SK-N-SH (cell line): Measurements from ENCODE around the gene EHD2. TPM values are rescaled to one million over a fixed set of nuclear protein-coding genes. Genes with fewer than 3 reads are reported as not detected.

Experiments used
- CTCF ChIA-PET: fragments of 300-600, 350-600 bp; formaldehyde crosslinking; extraction: SDS; loops from one replicate; lab custom pipeline; 2021; lab: Yijun Ruan, JAX
- POLR2A ChIA-PET: fragments of 350-600 bp; sonication (Branson Sonifier 250); formaldehyde crosslinking; extraction: SDS; loops from one replicate; lab custom pipeline; 2020; ENCODE audit warnings: antibody characterized with exemption, inconsistent platforms; lab: Yijun Ruan, JAX
- DNase-seq: peaks from one replicate; pipeline ENCODE4 v3.0.0; 2012
- H2AFZ ChIP-seq: fragments of 200-600 bp; sonication (generic); 2 replicates; pipeline ENCODE4 v1.8.1; 2016; ENCODE audit warnings: antibody characterized with exemption, mild to moderate bottlenecking, low read depth
- H3F3A ChIP-seq: fragments of 200-600 bp; sonication (generic); replicated peaks from 2 replicates; pipeline ENCODE3; 2016; ENCODE audit warnings: antibody characterized with exemption, mild to moderate bottlenecking; ENCODE audit not compliant: insufficient read depth
- H3K27ac ChIP-seq, 2 experiments: fragments of 200-500 bp in 1 of 2; fragments of 200-600 bp in 1 of 2; sonication (Bioruptor generic) in 1 of 2; sonication (generic), shearing (Covaris generic) in 1 of 2; 2 replicates each; pipeline versions ENCODE4 v1.5.1 to v1.6.1; 2014 to 2016; ENCODE audit warnings: low read depth in 2 of 2, inconsistent platforms in 1 of 2, low read length in 1 of 2, mild to moderate bottlenecking in 1 of 2, mixed read lengths in 1 of 2
- H3K27me3 ChIP-seq: fragments of 200-600 bp; sonication (generic), shearing (Covaris generic); 2 replicates; pipeline ENCODE4 v1.6.1; 2016; ENCODE audit warnings: mixed run types; ENCODE audit not compliant: insufficient read depth
- H3K36me3 ChIP-seq, 2 experiments: fragments of 200-500 bp in 1 of 2; fragments of 200-600 bp in 1 of 2; sonication (Bioruptor generic) in 1 of 2; sonication (generic) in 1 of 2; replicated peaks in 1 of 2; 2 replicates each; pipeline versions ENCODE3 to v1.5.1; 2014 to 2016; ENCODE audit warnings: low read length in 1 of 2, mild to moderate bottlenecking in 1 of 2; ENCODE audit not compliant: insufficient read depth in 2 of 2, control insufficient read depth in 1 of 2
- H3K4me1 ChIP-seq, 2 experiments: fragments of 200-500 bp in 1 of 2; fragments of 200-600 bp in 1 of 2; sonication (Bioruptor generic) in 1 of 2; sonication (generic), shearing (Covaris generic) in 1 of 2; 2 replicates each; pipeline versions ENCODE4 v1.5.1 to v1.6.1; 2014 to 2016; ENCODE audit warnings: low read depth in 1 of 2, low read length in 1 of 2, mixed run types in 1 of 2; ENCODE audit not compliant: insufficient read depth in 2 of 2, control insufficient read depth in 1 of 2
- H3K4me2 ChIP-seq: fragments of 200-600 bp; sonication (generic), shearing (Covaris generic); 2 replicates; pipeline ENCODE4 v1.6.1; 2017; ENCODE audit warnings: mixed run types
- H3K4me3 ChIP-seq, 2 experiments: fragments of 200-500 bp in 1 of 2; fragments of 200-600 bp in 1 of 2; sonication (Bioruptor generic) in 1 of 2; sonication (generic), shearing (Covaris generic) in 1 of 2; 2 replicates each; pipeline versions ENCODE4 v1.5.1 to v1.8.1; 2014 to 2016; ENCODE audit warnings: low read depth in 2 of 2, inconsistent platforms in 1 of 2, low read length in 1 of 2, mild to moderate bottlenecking in 1 of 2, mixed read lengths in 1 of 2, moderate library complexity in 1 of 2
- H3K79me2 ChIP-seq: fragments of 200-600 bp; sonication (generic); 2 replicates; pipeline ENCODE4 v1.8.1; 2017; ENCODE audit warnings: mild to moderate bottlenecking; ENCODE audit not compliant: insufficient read depth
- H3K9ac ChIP-seq: fragments of 200-600 bp; sonication (generic); 2 replicates; pipeline ENCODE4 v1.6.1; 2017; ENCODE audit warnings: mixed run types
- H3K9me2 ChIP-seq: fragments of 200-600 bp; sonication (generic); 2 replicates; pipeline ENCODE4 v1.6.1; 2017; ENCODE audit warnings: mixed run types
- H3K9me3 ChIP-seq: fragments of 200-600 bp; sonication (generic); 2 replicates; pipeline ENCODE4 v1.6.1; 2017; ENCODE audit warnings: mixed run types, mild to moderate bottlenecking, moderate library complexity
- H4K20me1 ChIP-seq: fragments of 200-600 bp; sonication (generic); 2 replicates; pipeline ENCODE4 v1.6.1; 2017; ENCODE audit warnings: mild to moderate bottlenecking, mixed run types; ENCODE audit not compliant: insufficient read depth
- CHD2 ChIP-seq: fragments of 150-350 bp; IDR thresholded peaks from 2 replicates; pipeline ENCODE4 v1.6.1; 2018; ENCODE audit warnings: low read length; ENCODE audit not compliant: partially characterized antibody
- EZH2phosphoT487 ChIP-seq: fragments of 200-600 bp; sonication (generic); IDR thresholded peaks from 2 replicates; pipeline ENCODE4 v1.6.1; 2017; ENCODE audit warnings: low read depth, mixed run types, mild to moderate bottlenecking, antibody characterized with exemption, moderate library complexity, borderline replicate concordance
- FOSL2 ChIP-seq: IDR thresholded peaks from 2 replicates; pipeline ENCODE4 v1.4.0; 2012; ENCODE audit warnings: low read depth, mild to moderate bottlenecking, moderate library complexity, borderline replicate concordance
- FOXJ3 ChIP-seq: sonication (generic); formaldehyde crosslinking; IDR thresholded peaks from 2 replicates; pipeline ENCODE4 v1.5.1; 2020; ENCODE audit warnings: mild to moderate bottlenecking, missing genetic modification reagents
- GABPA ChIP-seq: IDR thresholded peaks from 2 replicates; pipeline ENCODE4 v1.4.0; 2012; ENCODE audit warnings: low read depth, mild to moderate bottlenecking
- GATA2 ChIP-seq: sonication (generic); formaldehyde crosslinking; IDR thresholded peaks from 2 replicates; pipeline ENCODE4 v1.5.0; 2020; ENCODE audit warnings: mild to moderate bottlenecking, missing genetic modification reagents
- MEF2A ChIP-seq: IDR thresholded peaks from 2 replicates; pipeline ENCODE4 v1.4.0; 2012; ENCODE audit warnings: low read depth, borderline replicate concordance
- MXI1 ChIP-seq: IDR thresholded peaks from 2 replicates; pipeline ENCODE4 v1.6.1; 2012; ENCODE audit warnings: mild to moderate bottlenecking, low read depth, low read length, improper control_type of control experiment
- NFIC ChIP-seq: IDR thresholded peaks from 2 replicates; pipeline ENCODE4 v1.4.0; 2012; ENCODE audit warnings: borderline replicate concordance
- NRF1 ChIP-seq: IDR thresholded peaks from 2 replicates; pipeline ENCODE4 v1.6.1; 2012; ENCODE audit warnings: low read depth, mild to moderate bottlenecking, low read length
- RFX5 ChIP-seq: IDR thresholded peaks from 2 replicates; pipeline ENCODE4 v1.6.1; 2012; ENCODE audit warnings: mild to moderate bottlenecking, improper control_type of control experiment, low read length
- RXRA ChIP-seq: IDR thresholded peaks from 2 replicates; pipeline ENCODE4 v1.4.0; 2012; ENCODE audit warnings: low read depth, mild to moderate bottlenecking, borderline replicate concordance
- SIN3A ChIP-seq: IDR thresholded peaks from 2 replicates; pipeline ENCODE4 v1.6.1; 2012; ENCODE audit warnings: low read depth, mild to moderate bottlenecking, low read length, moderate library complexity, borderline replicate concordance
- SMC3 ChIP-seq: IDR thresholded peaks from 2 replicates; pipeline ENCODE4 v1.6.1; 2012; ENCODE audit warnings: low read depth, low read length, improper control_type of control experiment
- TAF1 ChIP-seq: IDR thresholded peaks from 2 replicates; pipeline ENCODE4 v1.6.1; 2012; ENCODE audit warnings: low read depth, mild to moderate bottlenecking, low read length, moderate library complexity, borderline replicate concordance
- YY1 ChIP-seq: IDR thresholded peaks from 2 replicates; pipeline ENCODE4 v1.4.0; 2012; ENCODE audit warnings: low read depth, mild to moderate bottlenecking
- WGBS: methylation state at CpG from one replicate; pipeline ENCODE4 v1.1.6; 2017; ENCODE audit warnings: low lambda C conversion rate; 5-methylcytosine and 5-hydroxymethylcytosine counted together
- polyA plus RNA-seq, 3 experiments: library from polyadenylated mRNA; depleted of rRNA; stranded (reverse); fragments of >200 nt; gene quantifications; 2 replicates each; pipeline ENCODE4 v1.2.3, GENCODE V29; 2012
- TF ChIP-seq, protein P1 (sequence below): IDR thresholded peaks from 2 replicates; pipeline ENCODE4 v1.6.1; 2012; ENCODE audit warnings: mild to moderate bottlenecking, low read depth, low read length, moderate library complexity
- TF ChIP-seq, protein P2 (sequence below): fragments of 150-350 bp; IDR thresholded peaks from 2 replicates; pipeline ENCODE4 v1.6.1; 2016; ENCODE audit warnings: mild to moderate bottlenecking, low read depth, low read length

EHD2 gene
- polyA plus RNA-seq, 1 of the 3 experiments (the other 2 are of a cell fraction): 55.5 TPM

DNA sequence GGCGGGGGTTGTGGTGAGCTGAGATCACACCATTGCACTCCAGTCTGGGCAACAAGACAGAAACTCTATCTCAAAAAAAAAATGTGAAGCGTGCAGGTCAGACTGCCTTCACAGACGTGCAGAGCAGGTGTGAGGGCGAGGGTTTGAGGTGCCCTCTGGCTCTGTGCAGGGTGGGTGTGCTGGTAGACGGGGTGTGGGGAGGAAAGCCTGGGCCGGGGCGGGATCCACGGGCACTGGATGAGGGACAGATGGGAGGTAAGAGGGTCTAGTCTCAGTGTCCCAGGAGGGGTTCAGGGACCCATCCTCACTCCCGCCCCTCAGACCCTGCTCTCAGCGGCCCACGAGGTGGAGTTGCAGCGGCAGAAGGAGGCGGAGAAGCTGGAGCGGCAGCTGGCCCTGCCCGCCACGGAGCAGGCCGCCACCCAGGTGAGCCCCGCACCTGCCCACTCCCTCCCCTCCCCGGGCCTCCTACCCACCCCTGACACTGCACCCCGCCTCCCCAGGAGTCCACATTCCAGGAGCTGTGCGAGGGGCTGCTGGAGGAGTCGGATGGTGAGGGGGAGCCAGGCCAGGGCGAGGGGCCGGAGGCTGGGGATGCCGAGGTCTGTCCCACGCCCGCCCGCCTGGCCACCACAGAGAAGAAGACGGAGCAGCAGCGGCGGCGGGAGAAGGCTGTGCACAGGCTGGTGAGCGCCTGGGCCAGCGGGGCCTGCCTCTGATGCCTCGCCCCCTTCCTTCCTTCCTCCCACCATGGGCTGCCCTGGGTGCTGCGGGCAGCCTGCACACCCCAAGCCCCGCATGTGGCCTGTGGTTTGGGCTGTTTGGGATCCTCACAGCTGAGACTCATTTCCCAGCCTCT, 41.2 kb downstream of the EHD2 start (continued):
- TF ChIP-seq, protein P1, sequence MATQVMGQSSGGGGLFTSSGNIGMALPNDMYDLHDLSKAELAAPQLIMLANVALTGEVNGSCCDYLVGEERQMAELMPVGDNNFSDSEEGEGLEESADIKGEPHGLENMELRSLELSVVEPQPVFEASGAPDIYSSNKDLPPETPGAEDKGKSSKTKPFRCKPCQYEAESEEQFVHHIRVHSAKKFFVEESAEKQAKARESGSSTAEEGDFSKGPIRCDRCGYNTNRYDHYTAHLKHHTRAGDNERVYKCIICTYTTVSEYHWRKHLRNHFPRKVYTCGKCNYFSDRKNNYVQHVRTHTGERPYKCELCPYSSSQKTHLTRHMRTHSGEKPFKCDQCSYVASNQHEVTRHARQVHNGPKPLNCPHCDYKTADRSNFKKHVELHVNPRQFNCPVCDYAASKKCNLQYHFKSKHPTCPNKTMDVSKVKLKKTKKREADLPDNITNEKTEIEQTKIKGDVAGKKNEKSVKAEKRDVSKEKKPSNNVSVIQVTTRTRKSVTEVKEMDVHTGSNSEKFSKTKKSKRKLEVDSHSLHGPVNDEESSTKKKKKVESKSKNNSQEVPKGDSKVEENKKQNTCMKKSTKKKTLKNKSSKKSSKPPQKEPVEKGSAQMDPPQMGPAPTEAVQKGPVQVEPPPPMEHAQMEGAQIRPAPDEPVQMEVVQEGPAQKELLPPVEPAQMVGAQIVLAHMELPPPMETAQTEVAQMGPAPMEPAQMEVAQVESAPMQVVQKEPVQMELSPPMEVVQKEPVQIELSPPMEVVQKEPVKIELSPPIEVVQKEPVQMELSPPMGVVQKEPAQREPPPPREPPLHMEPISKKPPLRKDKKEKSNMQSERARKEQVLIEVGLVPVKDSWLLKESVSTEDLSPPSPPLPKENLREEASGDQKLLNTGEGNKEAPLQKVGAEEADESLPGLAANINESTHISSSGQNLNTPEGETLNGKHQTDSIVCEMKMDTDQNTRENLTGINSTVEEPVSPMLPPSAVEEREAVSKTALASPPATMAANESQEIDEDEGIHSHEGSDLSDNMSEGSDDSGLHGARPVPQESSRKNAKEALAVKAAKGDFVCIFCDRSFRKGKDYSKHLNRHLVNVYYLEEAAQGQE: no peak
- TF ChIP-seq CHD2: no peak
- TF ChIP-seq NRF1: no peak

DNA sequence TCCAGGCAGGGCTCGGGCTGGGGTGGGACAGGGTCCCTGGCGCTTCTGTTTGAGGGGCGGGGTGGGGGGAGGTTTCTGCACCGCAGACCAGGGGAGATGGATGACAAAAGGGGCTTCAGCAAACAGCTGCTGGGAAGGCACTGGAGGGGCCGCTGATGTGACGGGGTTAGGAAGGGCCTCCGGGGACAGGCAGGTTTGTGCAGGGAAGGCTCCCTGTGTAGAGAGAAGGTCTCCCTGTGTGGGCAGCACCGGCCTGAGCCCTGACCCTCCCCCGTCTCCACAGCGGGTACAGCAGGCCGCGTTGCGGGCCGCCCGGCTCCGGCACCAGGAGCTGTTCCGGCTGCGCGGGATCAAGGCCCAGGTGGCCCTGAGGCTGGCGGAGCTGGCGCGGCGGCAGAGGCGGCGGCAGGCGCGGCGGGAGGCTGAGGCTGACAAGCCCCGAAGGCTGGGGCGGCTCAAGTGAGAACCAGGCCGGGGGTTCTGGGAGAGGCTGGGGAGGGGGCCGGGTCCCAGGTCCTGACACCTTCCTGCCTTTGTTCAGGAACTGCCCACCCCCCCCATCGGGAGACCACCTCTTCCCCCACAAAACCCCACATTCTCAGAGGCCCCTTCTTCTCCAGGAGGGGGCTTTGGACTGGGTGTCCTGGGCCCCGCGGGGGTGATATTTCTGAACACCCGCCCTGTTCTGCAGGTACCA, 42.0 kb downstream of the EHD2 start:
- H3K9ac ChIP-seq: no peak overlapping the region
- H2AFZ ChIP-seq: no peak overlapping the region
- no peaks in the 10 kb centered on the region for H3K27me3 ChIP-seq
- no peak overlapping the region for H3K27ac ChIP-seq
- H3K79me2 ChIP-seq: no peaks in the 10 kb centered on the region
- peaks cover 7% of the 10 kb centered on the region for H3F3A ChIP-seq
- H4K20me1 ChIP-seq: peaks cover 7% of the 10 kb centered on the region; the same call in 1 of the 2 replicates
- no peaks in the 10 kb centered on the region for H3K9me3 ChIP-seq
- 89% methylated on average over 5 of the region's 36 CpGs for WGBS
- POLR2A ChIA-PET: interaction anchor here (0.6 kb wide), 1 partner anchor 10 kb away, joined by 4 read pairs; no protein-coding TSS in a partner anchor
- H3K4me1 ChIP-seq: no peaks in the 10 kb centered on the region
- DNase-seq: no peak
- no peak overlapping the region for H3K4me2 ChIP-seq
- no peaks in the 10 kb centered on the region for H3K9me2 ChIP-seq
- TF ChIP-seq RFX5: no peak
- TF ChIP-seq GABPA: no peak
- no peak for TF ChIP-seq MEF2A
- TF ChIP-seq SIN3A: no peak
- no peak for TF ChIP-seq SMC3
- no peak for TF ChIP-seq NFIC
- no peak for TF ChIP-seq FOXJ3 (CRISPR knock-in tag)
- TF ChIP-seq EZH2phosphoT487: no peak
- no peak for TF ChIP-seq CHD2
- no peak for TF ChIP-seq YY1
- TF ChIP-seq, protein P1: no peak
- no peak for TF ChIP-seq FOSL2
- no peak for TF ChIP-seq RXRA
- TF ChIP-seq TAF1: no peak
- TF ChIP-seq, protein P2, sequence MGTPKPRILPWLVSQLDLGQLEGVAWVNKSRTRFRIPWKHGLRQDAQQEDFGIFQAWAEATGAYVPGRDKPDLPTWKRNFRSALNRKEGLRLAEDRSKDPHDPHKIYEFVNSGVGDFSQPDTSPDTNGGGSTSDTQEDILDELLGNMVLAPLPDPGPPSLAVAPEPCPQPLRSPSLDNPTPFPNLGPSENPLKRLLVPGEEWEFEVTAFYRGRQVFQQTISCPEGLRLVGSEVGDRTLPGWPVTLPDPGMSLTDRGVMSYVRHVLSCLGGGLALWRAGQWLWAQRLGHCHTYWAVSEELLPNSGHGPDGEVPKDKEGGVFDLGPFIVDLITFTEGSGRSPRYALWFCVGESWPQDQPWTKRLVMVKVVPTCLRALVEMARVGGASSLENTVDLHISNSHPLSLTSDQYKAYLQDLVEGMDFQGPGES: no peak
- no peak for TF ChIP-seq GATA2 (CRISPR knock-in tag)
- TF ChIP-seq MXI1: no peak
- TF ChIP-seq, all 33 proteins: peak for 0
- H3K4me3 ChIP-seq: no peak overlapping the region
- CTCF ChIA-PET: interaction anchor here (1.3 to 2.0 kb wide), 3 partner anchors 10 to 55 kb away, joined by 6 to 7 read pairs (median 6); partner anchors contain the start of genes EHD2 and NOP53
- H3K36me3 ChIP-seq: peaks cover 31 to 71% of the 10 kb centered on the region in 2 experiments
